ENCODE results near the gene PHLDA2. TPM values are rescaled to one million over a fixed set of nuclear protein-coding genes. Genes with fewer than 3 reads are reported as not detected.

The PHLDA2 gene
- total and polyA plus RNA-seq, 2 experiments from 2014 or later: 3.8 to 16.5 TPM

DNA sequence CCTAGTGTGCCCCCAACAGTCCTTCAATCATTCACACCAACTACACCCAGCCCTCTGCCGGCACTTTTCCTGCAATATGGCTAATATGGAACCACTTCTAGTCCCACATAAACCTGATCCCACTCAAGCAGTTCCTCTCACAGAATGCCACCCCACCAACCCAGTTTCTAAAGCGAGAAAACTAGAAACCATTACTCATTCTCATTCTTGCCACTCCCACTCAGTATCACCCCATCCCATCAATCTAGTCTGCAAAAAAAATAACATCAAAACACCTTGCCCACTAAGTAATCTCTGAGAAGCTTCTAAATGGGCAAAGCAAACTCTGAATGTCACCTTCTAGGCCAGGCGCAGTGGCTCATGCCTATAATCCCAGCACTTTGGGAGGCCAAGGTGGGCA, 45.1 kb upstream of the PHLDA2 start:
- Mint-ChIP-seq H3K36me3 (ENCODE audit: low read depth) (peaks cover 92% of the 10 kb centered on the region), H3K4me1 (no peaks in the 10 kb centered on the region), H3K9me3 (no peaks in the 10 kb centered on the region), H3K27me3 (ENCODE audit: insufficient read depth, low read depth, poor library complexity) (peaks cover 2% of the 10 kb centered on the region), H3K4me3 (no peak overlapping the region), H3K27ac (no peak overlapping the region)
- Histone ChIP-seq H3K4me2 (no peak overlapping the region), H3F3A (replicated peaks; ENCODE audit: low read depth) (0 out of 2 replicates have a peak, but pooled peaks cover 10% of the 10 kb centered on the region), H2AFZ (no peak overlapping the region), H3K4me1 (ENCODE audit: insufficient read depth) (no peaks in the 10 kb centered on the region), H3K4me3 (no peak overlapping the region), H3K36me3 (ENCODE audit: insufficient read depth) (peaks cover 85% of the 10 kb centered on the region), H3K27me3 (ENCODE audit: insufficient read depth) (no peaks in the 10 kb centered on the region), H4K20me1 (replicated peaks; ENCODE audit: insufficient read depth) (peaks cover 70% of the 10 kb centered on the region), H3K9me2 (ENCODE audit: insufficient read depth) (no peaks in the 10 kb centered on the region), H3K79me2 (replicated peaks; ENCODE audit: insufficient read depth) (peaks cover 92% of the 10 kb centered on the region), H3K27ac (ENCODE audit: low read depth) (no peak overlapping the region)
- TF ChIP-seq NANOG (IDR thresholded peaks at IDR 0.05; ENCODE audit: borderline replicate concordance): no peak
- TF ChIP-seq, protein P1, sequence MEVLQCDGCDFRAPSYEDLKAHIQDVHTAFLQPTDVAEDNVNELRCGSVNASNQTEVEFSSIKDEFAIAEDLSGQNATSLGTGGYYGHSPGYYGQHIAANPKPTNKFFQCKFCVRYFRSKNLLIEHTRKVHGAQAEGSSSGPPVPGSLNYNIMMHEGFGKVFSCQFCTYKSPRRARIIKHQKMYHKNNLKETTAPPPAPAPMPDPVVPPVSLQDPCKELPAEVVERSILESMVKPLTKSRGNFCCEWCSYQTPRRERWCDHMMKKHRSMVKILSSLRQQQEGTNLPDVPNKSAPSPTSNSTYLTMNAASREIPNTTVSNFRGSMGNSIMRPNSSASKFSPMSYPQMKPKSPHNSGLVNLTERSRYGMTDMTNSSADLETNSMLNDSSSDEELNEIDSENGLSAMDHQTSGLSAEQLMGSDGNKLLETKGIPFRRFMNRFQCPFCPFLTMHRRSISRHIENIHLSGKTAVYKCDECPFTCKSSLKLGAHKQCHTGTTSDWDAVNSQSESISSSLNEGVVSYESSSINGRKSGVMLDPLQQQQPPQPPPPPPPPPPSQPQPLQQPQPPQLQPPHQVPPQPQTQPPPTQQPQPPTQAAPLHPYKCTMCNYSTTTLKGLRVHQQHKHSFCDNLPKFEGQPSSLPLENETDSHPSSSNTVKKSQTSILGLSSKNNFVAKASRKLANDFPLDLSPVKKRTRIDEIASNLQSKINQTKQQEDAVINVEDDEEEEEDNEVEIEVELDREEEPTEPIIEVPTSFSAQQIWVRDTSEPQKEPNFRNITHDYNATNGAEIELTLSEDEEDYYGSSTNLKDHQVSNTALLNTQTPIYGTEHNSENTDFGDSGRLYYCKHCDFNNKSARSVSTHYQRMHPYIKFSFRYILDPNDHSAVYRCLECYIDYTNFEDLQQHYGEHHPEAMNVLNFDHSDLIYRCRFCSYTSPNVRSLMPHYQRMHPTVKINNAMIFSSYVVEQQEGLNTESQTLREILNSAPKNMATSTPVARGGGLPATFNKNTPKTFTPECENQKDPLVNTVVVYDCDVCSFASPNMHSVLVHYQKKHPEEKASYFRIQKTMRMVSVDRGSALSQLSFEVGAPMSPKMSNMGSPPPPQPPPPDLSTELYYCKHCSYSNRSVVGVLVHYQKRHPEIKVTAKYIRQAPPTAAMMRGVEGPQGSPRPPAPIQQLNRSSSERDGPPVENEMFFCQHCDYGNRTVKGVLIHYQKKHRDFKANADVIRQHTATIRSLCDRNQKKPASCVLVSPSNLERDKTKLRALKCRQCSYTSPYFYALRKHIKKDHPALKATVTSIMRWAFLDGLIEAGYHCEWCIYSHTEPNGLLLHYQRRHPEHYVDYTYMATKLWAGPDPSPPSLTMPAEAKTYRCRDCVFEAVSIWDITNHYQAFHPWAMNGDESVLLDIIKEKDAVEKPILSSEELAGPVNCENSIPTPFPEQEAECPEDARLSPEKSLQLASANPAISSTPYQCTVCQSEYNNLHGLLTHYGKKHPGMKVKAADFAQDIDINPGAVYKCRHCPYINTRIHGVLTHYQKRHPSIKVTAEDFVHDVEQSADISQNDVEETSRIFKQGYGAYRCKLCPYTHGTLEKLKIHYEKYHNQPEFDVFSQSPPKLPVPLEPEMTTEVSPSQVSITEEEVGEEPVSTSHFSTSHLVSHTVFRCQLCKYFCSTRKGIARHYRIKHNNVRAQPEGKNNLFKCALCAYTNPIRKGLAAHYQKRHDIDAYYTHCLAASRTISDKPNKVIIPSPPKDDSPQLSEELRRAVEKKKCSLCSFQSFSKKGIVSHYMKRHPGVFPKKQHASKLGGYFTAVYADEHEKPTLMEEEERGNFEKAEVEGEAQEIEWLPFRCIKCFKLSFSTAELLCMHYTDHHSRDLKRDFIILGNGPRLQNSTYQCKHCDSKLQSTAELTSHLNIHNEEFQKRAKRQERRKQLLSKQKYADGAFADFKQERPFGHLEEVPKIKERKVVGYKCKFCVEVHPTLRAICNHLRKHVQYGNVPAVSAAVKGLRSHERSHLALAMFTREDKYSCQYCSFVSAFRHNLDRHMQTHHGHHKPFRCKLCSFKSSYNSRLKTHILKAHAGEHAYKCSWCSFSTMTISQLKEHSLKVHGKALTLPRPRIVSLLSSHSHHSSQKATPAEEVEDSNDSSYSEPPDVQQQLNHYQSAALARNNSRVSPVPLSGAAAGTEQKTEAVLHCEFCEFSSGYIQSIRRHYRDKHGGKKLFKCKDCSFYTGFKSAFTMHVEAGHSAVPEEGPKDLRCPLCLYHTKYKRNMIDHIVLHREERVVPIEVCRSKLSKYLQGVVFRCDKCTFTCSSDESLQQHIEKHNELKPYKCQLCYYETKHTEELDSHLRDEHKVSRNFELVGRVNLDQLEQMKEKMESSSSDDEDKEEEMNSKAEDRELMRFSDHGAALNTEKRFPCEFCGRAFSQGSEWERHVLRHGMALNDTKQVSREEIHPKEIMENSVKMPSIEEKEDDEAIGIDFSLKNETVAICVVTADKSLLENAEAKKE (CRISPR knock-in tag; IDR thresholded peaks at IDR 0.05): no peak
- TF ChIP-seq EZH2phosphoT487 (IDR thresholded peaks at IDR 0.05; ENCODE audit: unreplicated experiment): no peak
- no peak for ATAC-seq
- no peak for DNase-seq (ENCODE audit: low spot score)

DNA sequence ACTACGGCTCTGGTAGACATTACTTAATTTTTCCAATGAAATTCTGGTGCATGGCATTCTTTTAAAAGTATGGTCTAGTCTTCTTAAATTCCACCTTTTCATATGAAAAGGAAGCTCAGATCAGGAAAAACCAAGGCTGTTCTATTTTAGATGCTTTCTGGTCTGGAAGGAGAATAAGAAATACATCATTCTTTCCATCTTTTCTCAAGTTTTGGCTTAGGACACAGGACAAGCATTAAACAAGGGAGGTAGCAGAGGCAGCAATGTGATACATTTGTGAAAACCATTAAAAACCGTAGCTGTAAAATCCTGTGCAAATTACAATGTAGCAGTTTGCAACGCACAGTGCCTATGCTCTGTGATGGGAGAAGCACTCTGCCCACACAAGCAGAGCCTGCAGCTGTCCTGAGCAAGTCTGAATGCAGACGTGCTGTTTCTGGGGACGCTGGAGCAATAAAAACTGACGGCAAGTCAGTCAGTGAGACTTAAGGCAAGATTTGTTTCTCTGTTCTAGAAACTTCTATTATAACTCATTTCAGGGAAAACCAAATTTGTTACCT, 39.2 kb upstream of the PHLDA2 start:
- Histone ChIP-seq H2AFZ (no peak overlapping the region), H3K4me2 (no peak overlapping the region), H3K27me3 (ENCODE audit: insufficient read depth) (no peaks in the 10 kb centered on the region), H3K36me3 (ENCODE audit: insufficient read depth) (peaks cover 74% of the 10 kb centered on the region), H3K9me2 (ENCODE audit: insufficient read depth) (no peaks in the 10 kb centered on the region), H4K20me1 (replicated peaks; ENCODE audit: insufficient read depth) (peaks cover 64% of the 10 kb centered on the region), H3K4me3 (no peak overlapping the region), H3F3A (replicated peaks; ENCODE audit: low read depth) (0 out of 2 replicates have a peak, but pooled peaks cover 8% of the 10 kb centered on the region), H3K79me2 (replicated peaks; ENCODE audit: insufficient read depth) (peaks cover 84% of the 10 kb centered on the region), H3K27ac (ENCODE audit: low read depth) (no peak overlapping the region), H3K4me1 (ENCODE audit: insufficient read depth) (no peaks in the 10 kb centered on the region)
- H3K27ac Mint-ChIP-seq: no peak overlapping the region
- no peak overlapping the region for H3K4me3 Mint-ChIP-seq
- DNase-seq (ENCODE audit: low spot score): no peak
- no peaks in the 10 kb centered on the region for H3K9me3 Mint-ChIP-seq
- peaks cover 2% of the 10 kb centered on the region for H3K27me3 Mint-ChIP-seq (ENCODE audit: insufficient read depth, low read depth, poor library complexity)
- ATAC-seq: no peak
- peaks cover under 1% of the 10 kb centered on the region; the same call in 1 of the 3 replicates for H3K4me1 Mint-ChIP-seq
- peaks cover 97% of the 10 kb centered on the region for H3K36me3 Mint-ChIP-seq (ENCODE audit: low read depth)
- no peak for TF ChIP-seq ZNF331 (CRISPR knock-in tag; IDR thresholded peaks at IDR 0.05; ENCODE audit: low read depth)
- no peak for TF ChIP-seq STAT1 (IDR thresholded peaks at IDR 0.05; ENCODE audit: unreplicated experiment)
- TF ChIP-seq JUNB (IDR thresholded peaks at IDR 0.05; ENCODE audit: unreplicated experiment): no peak
- TF ChIP-seq, protein P2, sequence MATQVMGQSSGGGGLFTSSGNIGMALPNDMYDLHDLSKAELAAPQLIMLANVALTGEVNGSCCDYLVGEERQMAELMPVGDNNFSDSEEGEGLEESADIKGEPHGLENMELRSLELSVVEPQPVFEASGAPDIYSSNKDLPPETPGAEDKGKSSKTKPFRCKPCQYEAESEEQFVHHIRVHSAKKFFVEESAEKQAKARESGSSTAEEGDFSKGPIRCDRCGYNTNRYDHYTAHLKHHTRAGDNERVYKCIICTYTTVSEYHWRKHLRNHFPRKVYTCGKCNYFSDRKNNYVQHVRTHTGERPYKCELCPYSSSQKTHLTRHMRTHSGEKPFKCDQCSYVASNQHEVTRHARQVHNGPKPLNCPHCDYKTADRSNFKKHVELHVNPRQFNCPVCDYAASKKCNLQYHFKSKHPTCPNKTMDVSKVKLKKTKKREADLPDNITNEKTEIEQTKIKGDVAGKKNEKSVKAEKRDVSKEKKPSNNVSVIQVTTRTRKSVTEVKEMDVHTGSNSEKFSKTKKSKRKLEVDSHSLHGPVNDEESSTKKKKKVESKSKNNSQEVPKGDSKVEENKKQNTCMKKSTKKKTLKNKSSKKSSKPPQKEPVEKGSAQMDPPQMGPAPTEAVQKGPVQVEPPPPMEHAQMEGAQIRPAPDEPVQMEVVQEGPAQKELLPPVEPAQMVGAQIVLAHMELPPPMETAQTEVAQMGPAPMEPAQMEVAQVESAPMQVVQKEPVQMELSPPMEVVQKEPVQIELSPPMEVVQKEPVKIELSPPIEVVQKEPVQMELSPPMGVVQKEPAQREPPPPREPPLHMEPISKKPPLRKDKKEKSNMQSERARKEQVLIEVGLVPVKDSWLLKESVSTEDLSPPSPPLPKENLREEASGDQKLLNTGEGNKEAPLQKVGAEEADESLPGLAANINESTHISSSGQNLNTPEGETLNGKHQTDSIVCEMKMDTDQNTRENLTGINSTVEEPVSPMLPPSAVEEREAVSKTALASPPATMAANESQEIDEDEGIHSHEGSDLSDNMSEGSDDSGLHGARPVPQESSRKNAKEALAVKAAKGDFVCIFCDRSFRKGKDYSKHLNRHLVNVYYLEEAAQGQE (IDR thresholded peaks at IDR 0.05; ENCODE audit: unreplicated experiment): no peak
- TF ChIP-seq, protein P3, sequence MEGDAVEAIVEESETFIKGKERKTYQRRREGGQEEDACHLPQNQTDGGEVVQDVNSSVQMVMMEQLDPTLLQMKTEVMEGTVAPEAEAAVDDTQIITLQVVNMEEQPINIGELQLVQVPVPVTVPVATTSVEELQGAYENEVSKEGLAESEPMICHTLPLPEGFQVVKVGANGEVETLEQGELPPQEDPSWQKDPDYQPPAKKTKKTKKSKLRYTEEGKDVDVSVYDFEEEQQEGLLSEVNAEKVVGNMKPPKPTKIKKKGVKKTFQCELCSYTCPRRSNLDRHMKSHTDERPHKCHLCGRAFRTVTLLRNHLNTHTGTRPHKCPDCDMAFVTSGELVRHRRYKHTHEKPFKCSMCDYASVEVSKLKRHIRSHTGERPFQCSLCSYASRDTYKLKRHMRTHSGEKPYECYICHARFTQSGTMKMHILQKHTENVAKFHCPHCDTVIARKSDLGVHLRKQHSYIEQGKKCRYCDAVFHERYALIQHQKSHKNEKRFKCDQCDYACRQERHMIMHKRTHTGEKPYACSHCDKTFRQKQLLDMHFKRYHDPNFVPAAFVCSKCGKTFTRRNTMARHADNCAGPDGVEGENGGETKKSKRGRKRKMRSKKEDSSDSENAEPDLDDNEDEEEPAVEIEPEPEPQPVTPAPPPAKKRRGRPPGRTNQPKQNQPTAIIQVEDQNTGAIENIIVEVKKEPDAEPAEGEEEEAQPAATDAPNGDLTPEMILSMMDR (conservative IDR thresholded peaks at IDR 0.05; ENCODE audit: low read depth in 2 of 2): no peak
- TF ChIP-seq, protein P4, sequence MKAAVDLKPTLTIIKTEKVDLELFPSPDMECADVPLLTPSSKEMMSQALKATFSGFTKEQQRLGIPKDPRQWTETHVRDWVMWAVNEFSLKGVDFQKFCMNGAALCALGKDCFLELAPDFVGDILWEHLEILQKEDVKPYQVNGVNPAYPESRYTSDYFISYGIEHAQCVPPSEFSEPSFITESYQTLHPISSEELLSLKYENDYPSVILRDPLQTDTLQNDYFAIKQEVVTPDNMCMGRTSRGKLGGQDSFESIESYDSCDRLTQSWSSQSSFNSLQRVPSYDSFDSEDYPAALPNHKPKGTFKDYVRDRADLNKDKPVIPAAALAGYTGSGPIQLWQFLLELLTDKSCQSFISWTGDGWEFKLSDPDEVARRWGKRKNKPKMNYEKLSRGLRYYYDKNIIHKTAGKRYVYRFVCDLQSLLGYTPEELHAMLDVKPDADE (IDR thresholded peaks at IDR 0.05): no peak
